CD8-positive, alpha-beta memory T cell (primary cell): ENCODE data around the gene RAB40B. TPM values are rescaled to one million over a fixed set of nuclear protein-coding genes. Genes with fewer than 3 reads are reported as not detected.

Experiments
- CTCF ChIA-PET: fragments of 350-600 bp; sonication (Branson Sonifier 250); formaldehyde crosslinking; loops from one replicate; lab custom pipeline; 2021; ENCODE audit warnings: antibody characterized with exemption; lab: Charles Lee
- POLR2A ChIA-PET: fragments of 350-600 bp; sonication (Branson Sonifier 250); formaldehyde crosslinking; loops from one replicate; lab custom pipeline; 2021; ENCODE audit warnings: antibody characterized with exemption; lab: Charles Lee
- DNase-seq, 5 donors: peaks; one replicate each; pipeline versions ENCODE4 v3.0.0 to v3.0.0-alpha.2; 2020 to 2022; ENCODE audit warnings: mixed read lengths in 1 of 5
- H3K27ac ChIP-seq: one replicate; pipeline ENCODE4 v1.7.0; 2013; ENCODE audit warnings: low read depth, mild to moderate bottlenecking, low read length, moderate library complexity
- H3K27me3 ChIP-seq: 2 replicates; pipeline ENCODE4 v1.7.0; 2013; ENCODE audit warnings: low read length, mild to moderate bottlenecking; ENCODE audit not compliant: insufficient read depth, poor library complexity, severe bottlenecking
- H3K36me3 ChIP-seq: 2 replicates; pipeline ENCODE4 v1.7.0; 2013; ENCODE audit warnings: mild to moderate bottlenecking, low read length, moderate library complexity; ENCODE audit not compliant: insufficient read depth
- H3K4me1 ChIP-seq: 2 replicates; pipeline ENCODE4 v1.7.0; 2013; ENCODE audit warnings: mild to moderate bottlenecking, low read length, moderate library complexity; ENCODE audit not compliant: insufficient read depth
- H3K4me3 ChIP-seq: 2 replicates; pipeline ENCODE4 v1.7.0; 2013; ENCODE audit warnings: mild to moderate bottlenecking, low read length
- H3K9me3 ChIP-seq: 2 replicates; pipeline ENCODE4 v1.7.0; 2013; ENCODE audit warnings: mild to moderate bottlenecking, low read length
- H3K27ac Mint-ChIP-seq, 8 donors: one replicate each; pipeline ENCODE4 v1.8.0; 2020 to 2021; ENCODE audit warnings: mixed read lengths in 8 of 8, mild to moderate bottlenecking in 6 of 8, inconsistent platforms in 3 of 8, moderate library complexity in 3 of 8
- H3K27me3 Mint-ChIP-seq, 2 donors: one replicate each; pipeline ENCODE4 v1.8.0; 2020 to 2021; ENCODE audit warnings: mixed read lengths in 2 of 2, mild to moderate bottlenecking in 1 of 2, moderate library complexity in 1 of 2
- H3K36me3 Mint-ChIP-seq, 3 donors: one replicate each; pipeline ENCODE4 v1.8.0; 2020 to 2021; ENCODE audit warnings: mixed read lengths in 3 of 3, inconsistent platforms in 1 of 3, mild to moderate bottlenecking in 1 of 3
- H3K4me1 Mint-ChIP-seq, 3 donors: one replicate each; pipeline ENCODE4 v1.8.0; 2020 to 2021; ENCODE audit warnings: mixed read lengths in 3 of 3, inconsistent platforms in 1 of 3, mild to moderate bottlenecking in 1 of 3
- H3K4me3 Mint-ChIP-seq, 7 donors: one replicate each; pipeline ENCODE4 v1.8.0; 2020 to 2021; ENCODE audit warnings: mixed read lengths in 7 of 7, mild to moderate bottlenecking in 6 of 7, moderate library complexity in 4 of 7, inconsistent platforms in 2 of 7
- H3K9me3 Mint-ChIP-seq, 5 donors: one replicate each; pipeline ENCODE4 v1.8.0; 2020 to 2022; ENCODE audit warnings: mixed read lengths in 5 of 5, mild to moderate bottlenecking in 3 of 5, moderate library complexity in 2 of 5, inconsistent platforms in 1 of 5
- polyA plus RNA-seq: library from polyadenylated mRNA; unstranded; fragments of 300-500 nt; fragmentation: Illumina TruSeq; gene quantifications from one replicate; pipeline ENCODE4 v1.2.3, GENCODE V29; 2021
- total RNA-seq, 2 experiments: library from RNA; stranded (reverse); gene quantifications; one replicate each; pipeline ENCODE4 v1.2.3, GENCODE V29; 2021

The RAB40B gene
- total and polyA plus RNA-seq, 3 experiments from 2014 or later: 3.2 to 4.3 (median 4.0) TPM

- Mint-ChIP-seq H3K9me3 (peaks cover 1 to 7% (median 4%) of the 10 kb centered on the region in 5 donors), H3K4me1 (peaks cover 4 to 15% (median 6%) of the 10 kb centered on the region in 3 donors), H3K27me3 (peaks cover 0 to 3% of the 10 kb centered on the region in 2 donors), H3K36me3 (peaks cover 2 to 4% (median 4%) of the 10 kb centered on the region in 3 donors), H3K27ac (peak overlapping the region in 5 of 8 donors; percentile 4 to 92 (median 77)), H3K4me3 (peak overlapping the region; percentile 86 to 90 (median 88))
- no peak for DNase-seq
- H3K4me3 ChIP-seq: peak overlapping the region; percentile 67
- H3K27ac ChIP-seq: no peak overlapping the region
- no peaks in the 10 kb centered on the region for H3K27me3 ChIP-seq
- ChIA-PET CTCF (no interaction called here), POLR2A (no interaction called here)
- H3K36me3 ChIP-seq: no peaks in the 10 kb centered on the region
- peaks cover 10% of the 10 kb centered on the region for H3K4me1 ChIP-seq
- no peaks in the 10 kb centered on the region for H3K9me3 ChIP-seq
These were observed 1.1 kb upstream of the RAB40B start for GRCh38 chr17:82699551-82699950.

- H3K27ac Mint-ChIP-seq: peak overlapping the region in 6 of 8 donors; percentile 4 to 92 (median 78)
These were observed 510 bp upstream of the RAB40B start for GRCh38 chr17:82698974-82699442.

DNA sequence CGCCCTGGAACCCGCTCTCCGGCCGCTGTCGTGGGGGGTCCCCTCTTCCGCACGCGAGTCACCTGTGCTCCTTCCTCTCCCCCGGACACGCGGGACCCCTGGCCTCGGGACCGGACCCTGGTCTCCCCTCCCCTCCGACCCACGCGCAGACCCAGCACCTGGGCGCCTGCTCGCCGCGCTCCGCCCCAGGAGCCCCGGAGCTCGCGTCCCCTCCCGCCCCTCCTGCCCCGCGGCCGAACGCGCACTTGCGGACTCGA is 762 bp downstream of the RAB40B start:
- Mint-ChIP-seq H3K27ac (no peak overlapping the region), H3K9me3 (peaks cover 5 to 14% (median 10%) of the 10 kb centered on the region in 5 donors), H3K4me1 (peaks cover 4 to 15% (median 6%) of the 10 kb centered on the region in 3 donors), H3K4me3 (peak overlapping the region in 6 of 7 donors; percentile 43 to 74 (median 63)), H3K27me3 (peaks cover 0 to 6% of the 10 kb centered on the region in 2 donors), H3K36me3 (peaks cover 4 to 14% (median 5%) of the 10 kb centered on the region in 3 donors)
- H3K9me3 ChIP-seq: no peaks in the 10 kb centered on the region
- DNase-seq: no peak
- H3K4me3 ChIP-seq: no peak overlapping the region
- H3K36me3 ChIP-seq: no peaks in the 10 kb centered on the region
- ChIA-PET CTCF (interaction anchor here (1.4 kb wide), 1 partner anchor 14 kb away, joined by 4 read pairs; no protein-coding TSS in a partner anchor), POLR2A (interaction anchor here (1.1 kb wide), 1 partner anchor 19 kb away, joined by 4 read pairs; the partner anchor contains the start of gene FN3KRP)
- H3K27ac ChIP-seq: no peak overlapping the region
- no peaks in the 10 kb centered on the region for H3K27me3 ChIP-seq
- peaks cover 10% of the 10 kb centered on the region for H3K4me1 ChIP-seq

More at GRCh38 chr17:82698974-82699442, 510 bp upstream of the RAB40B start:
- Mint-ChIP-seq H3K4me1 (peaks cover 4 to 15% (median 6%) of the 10 kb centered on the region in 3 donors), H3K9me3 (peaks cover 5 to 11% (median 8%) of the 10 kb centered on the region in 5 donors), H3K27me3 (peaks cover 0 to 6% of the 10 kb centered on the region in 2 donors), H3K36me3 (peaks cover 2 to 8% (median 5%) of the 10 kb centered on the region in 3 donors), H3K4me3 (peak overlapping the region; percentile 86 to 90 (median 88))
- Histone ChIP-seq H3K27me3 (no peaks in the 10 kb centered on the region), H3K4me1 (peaks cover 10% of the 10 kb centered on the region), H3K4me3 (peak overlapping the region; percentile 67), H3K36me3 (no peaks in the 10 kb centered on the region), H3K9me3 (no peaks in the 10 kb centered on the region), H3K27ac (no peak overlapping the region)
- ChIA-PET POLR2A (no interaction called here), CTCF (no interaction called here)
- no peak for DNase-seq

GRCh38 chr17:82696916-82697807 is 1.3 kb downstream of the RAB40B start:
- H3K27ac ChIP-seq: no peak overlapping the region
- peaks cover 4 to 15% (median 6%) of the 10 kb centered on the region in 3 donors for H3K4me1 Mint-ChIP-seq
- ChIA-PET CTCF (interaction anchor here (1.0 to 1.4 kb wide), 2 partner anchors 14 to 27 kb away, joined by 3 to 4 read pairs; no protein-coding TSS in a partner anchor), POLR2A (interaction anchor here (1.1 kb wide), 1 partner anchor 20 kb away, joined by 4 read pairs; the partner anchor contains the start of gene FN3KRP)
- H3K27ac Mint-ChIP-seq: peak overlapping the region in 2 of 8 donors; percentile 19 to 68
- H3K36me3 Mint-ChIP-seq: peaks cover 4 to 14% (median 5%) of the 10 kb centered on the region in 3 donors
- H3K9me3 Mint-ChIP-seq: peaks cover 5 to 14% (median 10%) of the 10 kb centered on the region in 5 donors
- H3K36me3 ChIP-seq: no peaks in the 10 kb centered on the region
- peak overlapping the region; percentile 42 to 74 (median 60) for H3K4me3 Mint-ChIP-seq
- DNase-seq: no peak
- no peaks in the 10 kb centered on the region for H3K9me3 ChIP-seq
- no peaks in the 10 kb centered on the region for H3K27me3 ChIP-seq
- no peak overlapping the region for H3K4me3 ChIP-seq
- H3K27me3 Mint-ChIP-seq: peaks cover 0 to 6% of the 10 kb centered on the region in 2 donors
- H3K4me1 ChIP-seq: peaks cover 10% of the 10 kb centered on the region

GRCh38 chr17:82696259-82696658 is 2.2 kb downstream of the RAB40B start:
- no peak overlapping the region for H3K4me3 ChIP-seq
- no peaks in the 10 kb centered on the region for H3K27me3 ChIP-seq
- peaks cover 10% of the 10 kb centered on the region for H3K4me1 ChIP-seq
- POLR2A ChIA-PET: no interaction called here
- DNase-seq: no peak
- H3K27me3 Mint-ChIP-seq: peaks cover 0 to 6% of the 10 kb centered on the region in 2 donors
- H3K4me3 Mint-ChIP-seq: peak overlapping the region in 3 of 7 donors; percentile 21 to 50 (median 50)
- no peak overlapping the region for H3K27ac Mint-ChIP-seq
- H3K4me1 Mint-ChIP-seq: peaks cover 4 to 15% (median 6%) of the 10 kb centered on the region in 3 donors
- CTCF ChIA-PET: no interaction called here
- no peaks in the 10 kb centered on the region for H3K36me3 ChIP-seq
- no peak overlapping the region for H3K27ac ChIP-seq
- H3K9me3 ChIP-seq: no peaks in the 10 kb centered on the region
- peaks cover 5 to 14% (median 10%) of the 10 kb centered on the region in 5 donors for H3K9me3 Mint-ChIP-seq
- peaks cover 4 to 14% (median 5%) of the 10 kb centered on the region in 3 donors for H3K36me3 Mint-ChIP-seq

GRCh38 chr17:82694647-82695046 is 3.9 kb downstream of the RAB40B start:
- Histone ChIP-seq H3K27ac (no peak overlapping the region), H3K36me3 (no peaks in the 10 kb centered on the region), H3K9me3 (no peaks in the 10 kb centered on the region), H3K4me1 (peaks cover 10% of the 10 kb centered on the region), H3K4me3 (no peak overlapping the region), H3K27me3 (no peaks in the 10 kb centered on the region)
- H3K9me3 Mint-ChIP-seq: peaks cover 5 to 14% (median 10%) of the 10 kb centered on the region in 5 donors
- DNase-seq: no peak
- ChIA-PET POLR2A (no interaction called here), CTCF (no interaction called here)
- H3K27me3 Mint-ChIP-seq: peaks cover 0 to 6% of the 10 kb centered on the region in 2 donors
- peaks cover 8 to 14% (median 8%) of the 10 kb centered on the region in 3 donors for H3K36me3 Mint-ChIP-seq
- H3K4me1 Mint-ChIP-seq: peaks cover 4 to 14% (median 6%) of the 10 kb centered on the region in 3 donors
- H3K27ac Mint-ChIP-seq: peak overlapping the region in 1 of 8 donors; percentile 42
- H3K4me3 Mint-ChIP-seq: peak overlapping the region in 2 of 7 donors; percentile 34 to 70

DNA sequence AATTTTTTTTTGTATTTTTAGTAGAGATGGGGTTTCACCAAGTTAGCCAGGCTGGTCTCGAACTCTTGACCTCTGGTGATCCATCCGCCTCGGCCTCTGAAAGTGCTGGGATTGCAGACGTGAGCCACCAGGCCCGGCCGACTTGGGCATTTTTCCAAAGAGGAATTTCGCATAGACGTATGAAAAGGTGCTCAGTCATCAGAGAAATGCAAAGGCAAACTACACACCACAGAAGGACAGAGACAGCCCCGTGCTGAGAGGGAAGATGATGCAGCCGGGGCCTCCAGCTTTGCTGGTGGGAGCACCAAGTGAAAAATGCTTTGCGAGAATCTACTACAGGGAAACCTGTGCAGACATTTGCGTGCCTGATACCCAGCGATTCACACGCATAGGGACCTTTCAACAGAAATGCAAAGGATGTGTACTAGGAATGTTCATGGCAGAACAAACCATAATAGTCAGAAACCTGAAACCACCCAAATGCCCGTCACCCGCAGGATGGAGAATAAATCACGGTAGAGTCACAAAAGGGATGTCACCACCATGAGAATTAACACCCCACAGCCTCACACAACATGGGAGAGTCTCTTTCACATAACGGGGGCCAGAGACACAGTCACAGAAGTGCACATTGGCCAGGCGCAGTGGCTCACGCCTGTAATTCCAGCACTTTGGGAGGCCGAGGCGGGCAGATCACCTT is 5.2 kb downstream of the RAB40B start:
- CTCF ChIA-PET: no interaction called here
- no peak for DNase-seq
- POLR2A ChIA-PET: no interaction called here
- H3K4me1 ChIP-seq: peaks cover 10% of the 10 kb centered on the region
- H3K4me3 ChIP-seq: no peak overlapping the region
- H3K27me3 ChIP-seq: no peaks in the 10 kb centered on the region
- H3K9me3 ChIP-seq: no peaks in the 10 kb centered on the region
- H3K27ac Mint-ChIP-seq: no peak overlapping the region
- H3K4me1 Mint-ChIP-seq: peaks cover 0 to 8% (median 0%) of the 10 kb centered on the region in 3 donors
- H3K27me3 Mint-ChIP-seq: peaks cover 0 to 6% of the 10 kb centered on the region in 2 donors
- H3K4me3 Mint-ChIP-seq: no peak overlapping the region
- H3K36me3 ChIP-seq: no peaks in the 10 kb centered on the region
- peaks cover 8 to 14% (median 8%) of the 10 kb centered on the region in 3 donors for H3K36me3 Mint-ChIP-seq
- peaks cover 5 to 14% (median 10%) of the 10 kb centered on the region in 5 donors for H3K9me3 Mint-ChIP-seq
- H3K27ac ChIP-seq: no peak overlapping the region
